CD4-positive, alpha-beta T cell (primary cell): ENCODE results near the gene REPS2. TPM values are rescaled to one million over a fixed set of nuclear protein-coding genes. Genes with fewer than 3 reads are reported as not detected.

ENCODE experiments used
- ATAC-seq: fragments of 200-7000 bp; cut with Tn5 transposase; one replicate; pipeline ENCODE4 v1.10.0; 2022; ENCODE audit warnings: mild to moderate bottlenecking; ENCODE audit not compliant: poor library complexity
- CTCF ChIA-PET: fragments of 350-600 bp; sonication (Branson Sonifier 250); formaldehyde crosslinking; loops from one replicate; lab custom pipeline; 2021; ENCODE audit warnings: antibody characterized with exemption, inconsistent platforms; lab: Charles Lee
- POLR2A ChIA-PET: fragments of 350-600 bp; sonication (Branson Sonifier 250); formaldehyde crosslinking; loops from one replicate; lab custom pipeline; 2021; ENCODE audit warnings: antibody characterized with exemption, inconsistent platforms; lab: Charles Lee
- DNase-seq, 14 experiments: peaks; one replicate each; pipeline ENCODE4 v3.0.0-alpha.2; 2013 to 2020; ENCODE audit warnings: mixed read lengths in 2 of 14
- H3K27ac ChIP-seq, 2 donors: one replicate each; pipeline versions ENCODE4 v1.5.1 to v1.7.0; 2013; ENCODE audit warnings: low read length in 2 of 2, low read depth in 1 of 2, mild to moderate bottlenecking in 1 of 2
- H3K27me3 ChIP-seq, 2 experiments: 1 replicate in 1 of 2; 2 replicates in 1 of 2; pipeline versions ENCODE4 v1.6.1 to v1.7.0; 2013; ENCODE audit warnings: low read length in 2 of 2, control low read depth in 1 of 2, mild to moderate bottlenecking in 1 of 2, moderate library complexity in 1 of 2; ENCODE audit not compliant: insufficient read depth in 2 of 2, control insufficient read depth in 1 of 2
- H3K36me3 ChIP-seq: one replicate; pipeline ENCODE4 v1.6.1; 2013; ENCODE audit warnings: low read length, control low read depth; ENCODE audit not compliant: insufficient read depth
- H3K4me1 ChIP-seq: one replicate; pipeline ENCODE4 v1.6.1; 2013; ENCODE audit warnings: low read length, control low read depth; ENCODE audit not compliant: insufficient read depth
- H3K4me3 ChIP-seq: one replicate; pipeline ENCODE4 v1.5.1; 2013; ENCODE audit warnings: mild to moderate bottlenecking, low read length, moderate library complexity
- H3K9me3 ChIP-seq, 2 experiments: 1 replicate in 1 of 2; 2 replicates in 1 of 2; pipeline versions ENCODE4 v1.6.1 to v1.7.0; 2013; ENCODE audit warnings: low read length in 2 of 2, mild to moderate bottlenecking in 2 of 2, control low read depth in 1 of 2, moderate library complexity in 1 of 2; ENCODE audit not compliant: control insufficient read depth in 1 of 2, insufficient read depth in 1 of 2
- H3K27ac Mint-ChIP-seq: one replicate; pipeline ENCODE4 v1.8.0; 2020; ENCODE audit warnings: mixed read lengths
- H3K27me3 Mint-ChIP-seq: one replicate; pipeline ENCODE4 v1.8.0; 2021; ENCODE audit warnings: mixed read lengths
- H3K36me3 Mint-ChIP-seq: one replicate; pipeline ENCODE4 v1.8.0; 2021; ENCODE audit warnings: low read depth, mixed read lengths
- H3K4me1 Mint-ChIP-seq: one replicate; pipeline ENCODE4 v1.8.0; 2021; ENCODE audit warnings: low read depth, mixed read lengths
- H3K4me3 Mint-ChIP-seq: one replicate; pipeline ENCODE4 v1.8.0; 2020; ENCODE audit warnings: mild to moderate bottlenecking, mixed read lengths
- H3K9me3 Mint-ChIP-seq: one replicate; pipeline ENCODE4 v1.8.0; 2020; ENCODE audit warnings: mixed read lengths
- CTCF ChIP-seq: fragments of 200-600 bp; IDR thresholded peaks from one replicate; pipeline ENCODE4 v1.8.0; 2022; ENCODE audit warnings: antibody characterized with exemption, mild to moderate bottlenecking
- intact Hi-C, 2 experiments: fragments of 100-400 bp; cut with DNase I in 1 of 2; cut with micrococcal nuclease in 1 of 2; formaldehyde crosslinking; loops; one replicate each; pipeline versions ENCODE4 v1.15.1 to v1.9.0; 2023 to 2025; cut with DNase I, micrococcal nuclease
- total RNA-seq, 174 experiments: library from RNA in 2 of 174; stranded (reverse) in 2 of 174; gene quantifications; one replicate each; pipeline ENCODE4 v1.2.3 and lab custom pipeline; 2021 to 2026

Gene REPS2
- total RNA-seq, 2 experiments from 2014 or later, result 0.53 to 0.60 TPM

GRCh38 chrX:17038277-17038676 lies 91.8 kb downstream of the REPS2 start:
- ATAC-seq, result no peak
- no peaks in the 10 kb centered on the region for H3K27me3 Mint-ChIP-seq
- no peak for DNase-seq
- no peaks in the 10 kb centered on the region for H3K9me3 Mint-ChIP-seq
- H3K27ac ChIP-seq, result no peak overlapping the region
- no peaks in the 10 kb centered on the region for H3K36me3 ChIP-seq
- no peak overlapping the region for H3K4me3 ChIP-seq
- no peak overlapping the region for H3K4me3 Mint-ChIP-seq
- H3K4me1 Mint-ChIP-seq, result no peaks in the 10 kb centered on the region
- no peaks in the 10 kb centered on the region for H3K4me1 ChIP-seq
- H3K9me3 ChIP-seq, result no peaks in the 10 kb centered on the region
- no peak overlapping the region for H3K27ac Mint-ChIP-seq
- ChIA-PET CTCF (no interaction called here), POLR2A (no interaction called here)
- H3K27me3 ChIP-seq, result no peaks in the 10 kb centered on the region
- no peak for TF ChIP-seq CTCF
- intact Hi-C loops, result no loop called here
- H3K36me3 Mint-ChIP-seq, result no peaks in the 10 kb centered on the region

- Mint-ChIP-seq H3K4me1 (no peaks in the 10 kb centered on the region), H3K4me3 (no peak overlapping the region), H3K36me3 (no peaks in the 10 kb centered on the region), H3K27ac (no peak overlapping the region), H3K9me3 (no peaks in the 10 kb centered on the region), H3K27me3 (no peaks in the 10 kb centered on the region)
- Histone ChIP-seq H3K27ac (no peak overlapping the region), H3K4me1 (no peaks in the 10 kb centered on the region), H3K27me3 (no peaks in the 10 kb centered on the region), H3K36me3 (no peaks in the 10 kb centered on the region), H3K4me3 (no peak overlapping the region), H3K9me3 (no peaks in the 10 kb centered on the region)
- intact Hi-C loops, result no loop called here
- CTCF ChIA-PET, result no interaction called here
- POLR2A ChIA-PET, result no interaction called here
- no peak for ATAC-seq
- no peak for TF ChIP-seq CTCF
- peak in 2 of 14 experiments; percentile 0 to 3 for DNase-seq
These were observed 92.3 kb downstream of the REPS2 start for GRCh38 chrX:17038681-17039161.

- no peaks in the 10 kb centered on the region for H3K36me3 Mint-ChIP-seq
- no peak overlapping the region for H3K27ac Mint-ChIP-seq
- CTCF ChIA-PET, result interaction anchor here (0.7 kb wide), 1 partner anchor 157 kb away, joined by 3 read pairs; no protein-coding TSS in a partner anchor
- Histone ChIP-seq H3K36me3 (no peaks in the 10 kb centered on the region), H3K4me1 (no peaks in the 10 kb centered on the region), H3K4me3 (no peak overlapping the region), H3K27ac (no peak overlapping the region), H3K27me3 (no peaks in the 10 kb centered on the region), H3K9me3 (no peaks in the 10 kb centered on the region)
- intact Hi-C loops, result no loop called here
- no peaks in the 10 kb centered on the region for H3K27me3 Mint-ChIP-seq
- TF ChIP-seq CTCF, result no peak
- no peak overlapping the region for H3K4me3 Mint-ChIP-seq
- no peaks in the 10 kb centered on the region for H3K9me3 Mint-ChIP-seq
- DNase-seq (no peak), ATAC-seq (no peak)
- no peaks in the 10 kb centered on the region for H3K4me1 Mint-ChIP-seq
- POLR2A ChIA-PET, result no interaction called here
These were observed 93.4 kb downstream of the REPS2 start for GRCh38 chrX:17039826-17040225.
